IPS-15b (cell line): Measurements from ENCODE around the gene GPR155.
"Not testable (repeated sequence)": the region's sequence is repeated elsewhere in the genome, so short reads cannot be mapped to it uniquely, and the experiment has no call there.

Experiments used
- H3K27me3 ChIP-seq: one replicate; pipeline ENCODE4 v1.6.1; 2013; ENCODE audit warnings: low read length; ENCODE audit not compliant: control insufficient read depth, insufficient read depth
- H3K36me3 ChIP-seq: one replicate; pipeline ENCODE4 v1.6.1; 2013; ENCODE audit warnings: low read length; ENCODE audit not compliant: control insufficient read depth, insufficient read depth
- H3K4me1 ChIP-seq: one replicate; pipeline ENCODE4 v1.6.1; 2013; ENCODE audit warnings: mild to moderate bottlenecking, low read length; ENCODE audit not compliant: control insufficient read depth, insufficient read depth
- H3K4me3 ChIP-seq: one replicate; pipeline ENCODE4 v1.5.1; 2013; ENCODE audit warnings: low read depth, low read length
- H3K9ac ChIP-seq: one replicate; pipeline ENCODE4 v1.6.1; 2013; ENCODE audit warnings: low read depth, mild to moderate bottlenecking, low read length
- H3K9me3 ChIP-seq: one replicate; pipeline ENCODE4 v1.6.1; 2013; ENCODE audit warnings: mild to moderate bottlenecking, low read length; ENCODE audit not compliant: control insufficient read depth, insufficient read depth

GPR155 gene

GRCh38 chr2:174487108-174487819 is 435 bp upstream of the GPR155 start:
- Histone ChIP-seq H3K9ac (peak overlapping the region; percentile 74), H3K9me3 (no peaks in the 10 kb centered on the region), H3K36me3 (no peaks in the 10 kb centered on the region), H3K4me3 (peak overlapping the region; percentile 75), H3K27me3 (peaks cover 21% of the 10 kb centered on the region), H3K4me1 (no peaks in the 10 kb centered on the region)

GRCh38 chr2:174485788-174486562 is 854 bp downstream of the GPR155 start:
- no peaks in the 10 kb centered on the region for H3K4me1 ChIP-seq
- no peaks in the 10 kb centered on the region for H3K9me3 ChIP-seq
- H3K9ac ChIP-seq, result no peak overlapping the region

GRCh38 chr2:174485045-174485444 is 1.8 kb downstream of the GPR155 start:
- not testable (repeated sequence) for H3K4me1 ChIP-seq, H3K9me3 ChIP-seq, H3K36me3 ChIP-seq, H3K4me3 ChIP-seq, H3K9ac ChIP-seq
- peaks cover 21% of the 10 kb centered on the region for H3K27me3 ChIP-seq

More at GRCh38 chr2:174485788-174486562, 854 bp downstream of the GPR155 start:
- Histone ChIP-seq H3K36me3 (no peaks in the 10 kb centered on the region), H3K4me3 (peak overlapping the region; percentile 79), H3K27me3 (peaks cover 21% of the 10 kb centered on the region)

- H3K36me3 ChIP-seq, result no peaks in the 10 kb centered on the region
- H3K4me3 ChIP-seq, result no peak overlapping the region
- no peaks in the 10 kb centered on the region for H3K4me1 ChIP-seq
- H3K27me3 ChIP-seq, result peaks cover 21% of the 10 kb centered on the region
- no peaks in the 10 kb centered on the region for H3K9me3 ChIP-seq
- H3K9ac ChIP-seq, result no peak overlapping the region
Measured at GRCh38 chr2:174484573-174484972, 2.3 kb downstream of the GPR155 start.

- Histone ChIP-seq H3K4me1 (no peaks in the 10 kb centered on the region), H3K4me3 (no peak overlapping the region), H3K27me3 (peaks cover 21% of the 10 kb centered on the region), H3K36me3 (no peaks in the 10 kb centered on the region), H3K9me3 (no peaks in the 10 kb centered on the region), H3K9ac (no peak overlapping the region)
Measured at GRCh38 chr2:174482854-174483253, 4.0 kb downstream of the GPR155 start.

GRCh38 chr2:174477759-174478158 is 9.1 kb downstream of the GPR155 start:
- H3K9ac ChIP-seq, result no peak overlapping the region
- no peaks in the 10 kb centered on the region for H3K36me3 ChIP-seq
- no peaks in the 10 kb centered on the region for H3K27me3 ChIP-seq
- no peaks in the 10 kb centered on the region for H3K4me1 ChIP-seq
- H3K4me3 ChIP-seq, result no peak overlapping the region
- no peaks in the 10 kb centered on the region for H3K9me3 ChIP-seq

- no peaks in the 10 kb centered on the region for H3K4me1 ChIP-seq
- H3K27me3 ChIP-seq, result no peaks in the 10 kb centered on the region
- no peaks in the 10 kb centered on the region for H3K36me3 ChIP-seq
- no peak overlapping the region for H3K4me3 ChIP-seq
- no peaks in the 10 kb centered on the region for H3K9me3 ChIP-seq
- no peak overlapping the region for H3K9ac ChIP-seq
Measured at GRCh38 chr2:174473796-174474195, 13.0 kb downstream of the GPR155 start.

GRCh38 chr2:174465327-174465726 is 21.5 kb downstream of the GPR155 start:
- Histone ChIP-seq H3K36me3 (no peaks in the 10 kb centered on the region), H3K27me3 (no peaks in the 10 kb centered on the region), H3K4me1 (no peaks in the 10 kb centered on the region), H3K9ac (no peak overlapping the region), H3K4me3 (no peak overlapping the region), H3K9me3 (no peaks in the 10 kb centered on the region)

- Histone ChIP-seq H3K9ac (no peak overlapping the region), H3K4me1 (no peaks in the 10 kb centered on the region), H3K4me3 (no peak overlapping the region), H3K36me3 (no peaks in the 10 kb centered on the region), H3K27me3 (no peaks in the 10 kb centered on the region), H3K9me3 (no peaks in the 10 kb centered on the region)
Measured at GRCh38 chr2:174461221-174461620, 25.6 kb downstream of the GPR155 start.

- H3K4me1 ChIP-seq, result no peaks in the 10 kb centered on the region
- no peaks in the 10 kb centered on the region for H3K27me3 ChIP-seq
- no peaks in the 10 kb centered on the region for H3K36me3 ChIP-seq
- no peak overlapping the region for H3K4me3 ChIP-seq
- no peaks in the 10 kb centered on the region for H3K9me3 ChIP-seq
- H3K9ac ChIP-seq, result no peak overlapping the region
Measured at GRCh38 chr2:174454566-174454965, 32.3 kb downstream of the GPR155 start.

GRCh38 chr2:174450021-174450816 is 36.6 kb downstream of the GPR155 start:
- no peaks in the 10 kb centered on the region for H3K27me3 ChIP-seq
- H3K9ac ChIP-seq, result no peak overlapping the region
- no peak overlapping the region for H3K4me3 ChIP-seq
- no peaks in the 10 kb centered on the region for H3K4me1 ChIP-seq
- H3K36me3 ChIP-seq, result no peaks in the 10 kb centered on the region
- no peaks in the 10 kb centered on the region for H3K9me3 ChIP-seq
